Thyroid gland (tissue), 4 donors: Measurements from ENCODE around the gene RNF166. TPM values are rescaled to one million over a fixed set of nuclear protein-coding genes. Genes with fewer than 3 reads are reported as not detected.
A peak's percentile ranks its signal among the peaks of the same experiment; 100 is the strongest.

ENCODE experiments used
- DNase-seq, 2 donors: peaks; one replicate each; pipeline ENCODE4 v3.0.0-alpha.2; 2019
- H3K27ac ChIP-seq, 3 donors: fragments of 200-600 bp; sonication (generic); 1 replicate in 2 of 3; 2 replicates in 1 of 3; pipeline ENCODE4 v1.5.1; 2016 to 2019; ENCODE audit warnings: mild to moderate bottlenecking in 1 of 3, moderate library complexity in 1 of 3
- H3K27me3 ChIP-seq: fragments of 200-600 bp; sonication (generic); one replicate; pipeline ENCODE4 v1.5.1; 2019
- H3K36me3 ChIP-seq, 2 donors: fragments of 200-600 bp; sonication (generic); one replicate each; pipeline ENCODE4 v1.5.1; 2016 to 2019
- H3K4me1 ChIP-seq, 2 donors: fragments of 200-600 bp; sonication (generic); one replicate each; pipeline ENCODE4 v1.5.1; 2017 to 2019
- H3K4me3 ChIP-seq, 3 donors: fragments of 200-600 bp; sonication (generic); replicated peaks in 1 of 3; 1 replicate in 2 of 3; 2 replicates in 1 of 3; pipeline ENCODE4 v1.5.1; 2016; ENCODE audit warnings: mild to moderate bottlenecking in 1 of 3
- H3K9me3 ChIP-seq: fragments of 200-600 bp; sonication (generic); one replicate; pipeline ENCODE4 v1.5.1; 2017
- CTCF ChIP-seq, 6 experiments: fragments of 200-600 bp in 3 of 6; fragments of 450-650 bp in 3 of 6; sonication (generic) in 3 of 6; IDR thresholded peaks; one replicate each; pipeline ENCODE4 v1.5.1; 2016 to 2019; ENCODE audit warnings: antibody characterized with exemption in 6 of 6, mild to moderate bottlenecking in 2 of 6, inconsistent platforms in 1 of 6, moderate library complexity in 1 of 6
- POLR2A ChIP-seq, 2 donors: fragments of 450-650 bp; IDR thresholded peaks; one replicate each; pipeline ENCODE4 v1.6.1; 2017; ENCODE audit warnings: antibody characterized with exemption in 2 of 2, mild to moderate bottlenecking in 2 of 2, moderate library complexity in 1 of 2
- WGBS, 2 donors: methylation state at CpG; one replicate each; pipeline ENCODE4 v1.1.5; 2017; 5-methylcytosine and 5-hydroxymethylcytosine counted together
- intact Hi-C: fragments of 100-400 bp; cut with DNase I; formaldehyde crosslinking; loops from one replicate; pipeline ENCODE4 v1.15.1; 2023
- total RNA-seq, 4 donors: library from RNA; depleted of rRNA; stranded (reverse); fragments of >200 nt; gene quantifications; one replicate each; pipeline ENCODE4 v1.2.3, GENCODE V29; 2016

RNF166 gene
- total RNA-seq, 4 donors from 2014 or later, result 12.5 to 26.8 (median 19.1) TPM

- TF ChIP-seq POLR2A (IDR thresholded peaks at IDR 0.05) (no peak), CTCF (IDR thresholded peaks at IDR 0.05) (no peak)
- intact Hi-C loops, result loop anchor here (5.0 kb wide), 1 partner anchor 428 kb away; no protein-coding TSS in a partner anchor
- Histone ChIP-seq H3K4me1 (peaks cover 7 to 19% of the 10 kb centered on the region in 2 donors), H3K9me3 (no peaks in the 10 kb centered on the region), H3K4me3 (no peak overlapping the region), H3K27me3 (no peaks in the 10 kb centered on the region), H3K27ac (no peak overlapping the region), H3K36me3 (peaks cover 4 to 7% of the 10 kb centered on the region in 2 donors)
- DNase-seq, result no peak
- 93 to 94% methylated on average over 12 to 20 of the region's 22 CpGs for WGBS, 2 donors
These were observed 33.1 kb upstream of the RNF166 start for GRCh38 chr16:88739139-88739976.

- Histone ChIP-seq H3K36me3 (peaks cover 13 to 15% of the 10 kb centered on the region in 2 donors), H3K4me3 (no peak overlapping the region), H3K27me3 (no peaks in the 10 kb centered on the region), H3K4me1 (peaks cover 7 to 12% of the 10 kb centered on the region in 2 donors), H3K9me3 (no peaks in the 10 kb centered on the region), H3K27ac (no peak overlapping the region)
- TF ChIP-seq CTCF (IDR thresholded peaks at IDR 0.05) (no peak), POLR2A (IDR thresholded peaks at IDR 0.05) (no peak)
- intact Hi-C loops, result loop anchor here (5.0 kb wide), 1 partner anchor 429 kb away; no protein-coding TSS in a partner anchor
- WGBS, 2 donors, result 68 to 90% methylated on average over 20 to 30 of the region's 41 CpGs
- peak; percentile 65 to 76 for DNase-seq
These were observed 32.2 kb upstream of the RNF166 start for GRCh38 chr16:88738151-88739084.

- intact Hi-C loops, result loop anchor here (5.0 kb wide), 1 partner anchor 430 kb away; no protein-coding TSS in a partner anchor
- WGBS, 2 donors, result 49 to 61% methylated on average over 13 to 24 of the region's 54 CpGs
- no peak overlapping the region for H3K27ac ChIP-seq
- no peak overlapping the region for H3K4me3 ChIP-seq
- DNase-seq, result peak; percentile 84 to 85
- TF ChIP-seq POLR2A (IDR thresholded peaks at IDR 0.05) (no peak), CTCF (IDR thresholded peaks at IDR 0.05) (peak; percentile 85 to 100 (median 97))
- peaks cover 7 to 12% of the 10 kb centered on the region in 2 donors for H3K4me1 ChIP-seq
- no peaks in the 10 kb centered on the region for H3K27me3 ChIP-seq
- H3K36me3 ChIP-seq, result peaks cover 21 to 22% of the 10 kb centered on the region in 2 donors
- no peaks in the 10 kb centered on the region for H3K9me3 ChIP-seq
These were observed 31.3 kb upstream of the RNF166 start for GRCh38 chr16:88737298-88738150.

- WGBS, 2 donors, result 93 to 98% methylated on average over 7 to 9 of the region's 21 CpGs
- H3K4me1 ChIP-seq, result peaks cover 7 to 12% of the 10 kb centered on the region in 2 donors
- no peaks in the 10 kb centered on the region for H3K27me3 ChIP-seq
- no peaks in the 10 kb centered on the region for H3K9me3 ChIP-seq
- DNase-seq, result no peak
- peaks cover 21 to 22% of the 10 kb centered on the region in 2 donors for H3K36me3 ChIP-seq
- no peak for TF ChIP-seq CTCF (IDR thresholded peaks at IDR 0.05)
- no peak for TF ChIP-seq POLR2A (IDR thresholded peaks at IDR 0.05)
- H3K27ac ChIP-seq, result no peak overlapping the region
- no peak overlapping the region for H3K4me3 ChIP-seq
- intact Hi-C loops, result loop anchor here (5.0 kb wide), 1 partner anchor 431 kb away; no protein-coding TSS in a partner anchor
These were observed 30.3 kb upstream of the RNF166 start for GRCh38 chr16:88736496-88736895.
